Activated CD4-positive, alpha-beta T cell treated with anti-CD3 and anti-CD28 coated beads, Interleukin-2, amount 50 U/mL, for 4 hours (primary cell): Measurements from ENCODE around the gene BSX.

Source experiments
- DNase-seq, 2 experiments: peaks; one replicate each; pipeline ENCODE4 v3.0.0-alpha.2; 2020

BSX gene

GRCh38 chr11:122981388-122982264, at the start of gene BSX:
Gene BSX (minus strand): TSS chr11:122981834. CDS start chr11:122981671, 163 bp downstream.
- peak; percentile 23 to 28 for DNase-seq

- no peak for DNase-seq
Measured at GRCh38 chr11:123030517-123030916, 48.9 kb upstream of the BSX start.

GRCh38 chr11:123020968-123021367, 39.3 kb upstream of the BSX start:
- peak; percentile 5 to 7 for DNase-seq

GRCh38 chr11:123018702-123019101, 37.1 kb upstream of the BSX start:
- no peak for DNase-seq

GRCh38 chr11:123011510-123011909, 29.9 kb upstream of the BSX start:
- no peak for DNase-seq

- DNase-seq, result no peak
Measured at GRCh38 chr11:123006860-123007542, 25.4 kb upstream of the BSX start.

GRCh38 chr11:123000721-123001120, 19.1 kb upstream of the BSX start:
- DNase-seq, result no peak

GRCh38 chr11:122998727-122999366, 17.2 kb upstream of the BSX start:
- no peak for DNase-seq

- DNase-seq, result no peak
Measured at GRCh38 chr11:122995526-122995925, 13.9 kb upstream of the BSX start.

- DNase-seq, result no peak
Measured at GRCh38 chr11:122984186-122985011, 2.8 kb upstream of the BSX start.

- DNase-seq, result no peak
Measured at GRCh38 chr11:122983438-122984185, 2.0 kb upstream of the BSX start.

GRCh38 chr11:122979815-122980595, 1.6 kb downstream of the BSX start:
- DNase-seq, result no peak

GRCh38 chr11:122979103-122979814, 2.4 kb downstream of the BSX start:
- DNase-seq, result no peak

- DNase-seq, result no peak
Measured at GRCh38 chr11:122978299-122978620, 3.4 kb downstream of the BSX start.

GRCh38 chr11:122977470-122978298, 4.0 kb downstream of the BSX start:
- DNase-seq, result no peak

GRCh38 chr11:122976734-122977469, 4.7 kb downstream of the BSX start:
- no peak for DNase-seq

GRCh38 chr11:122976061-122976733, 5.4 kb downstream of the BSX start:
- no peak for DNase-seq

GRCh38 chr11:122963961-122964360, 17.7 kb downstream of the BSX start:
- DNase-seq, result no peak
